SK-MEL-5 (cell line): ENCODE results near the gene PCDHGA6. TPM values are rescaled to one million over a fixed set of nuclear protein-coding genes. Genes with fewer than 3 reads are reported as not detected.
"Not testable (repeated sequence)": the region's sequence is repeated elsewhere in the genome, so short reads cannot be mapped to it uniquely, and the experiment has no call there.

Experiments
- DNase-seq: peaks from one replicate; pipeline ENCODE4 v3.0.0-alpha.2; 2016; ENCODE audit warnings: low read depth, low spot score
- in situ Hi-C: cut with HindIII; loops from 2 replicates; pipeline ENCODE4 v1.10.0; 2016; ENCODE audit warnings: low sequenced_read_pairs, high pct_unique_total_duplicates, low pct_unique_long_range_greater_than_20kb
- total RNA-seq: library from RNA; depleted of rRNA; stranded (reverse); fragments of >200 nt; shearing (Covaris generic); gene quantifications from 2 replicates; pipeline ENCODE4 v1.2.3, GENCODE V29; 2014

Gene PCDHGA6
- total RNA-seq, 1 experiment from 2014 or later: 1.8 TPM

DNA sequence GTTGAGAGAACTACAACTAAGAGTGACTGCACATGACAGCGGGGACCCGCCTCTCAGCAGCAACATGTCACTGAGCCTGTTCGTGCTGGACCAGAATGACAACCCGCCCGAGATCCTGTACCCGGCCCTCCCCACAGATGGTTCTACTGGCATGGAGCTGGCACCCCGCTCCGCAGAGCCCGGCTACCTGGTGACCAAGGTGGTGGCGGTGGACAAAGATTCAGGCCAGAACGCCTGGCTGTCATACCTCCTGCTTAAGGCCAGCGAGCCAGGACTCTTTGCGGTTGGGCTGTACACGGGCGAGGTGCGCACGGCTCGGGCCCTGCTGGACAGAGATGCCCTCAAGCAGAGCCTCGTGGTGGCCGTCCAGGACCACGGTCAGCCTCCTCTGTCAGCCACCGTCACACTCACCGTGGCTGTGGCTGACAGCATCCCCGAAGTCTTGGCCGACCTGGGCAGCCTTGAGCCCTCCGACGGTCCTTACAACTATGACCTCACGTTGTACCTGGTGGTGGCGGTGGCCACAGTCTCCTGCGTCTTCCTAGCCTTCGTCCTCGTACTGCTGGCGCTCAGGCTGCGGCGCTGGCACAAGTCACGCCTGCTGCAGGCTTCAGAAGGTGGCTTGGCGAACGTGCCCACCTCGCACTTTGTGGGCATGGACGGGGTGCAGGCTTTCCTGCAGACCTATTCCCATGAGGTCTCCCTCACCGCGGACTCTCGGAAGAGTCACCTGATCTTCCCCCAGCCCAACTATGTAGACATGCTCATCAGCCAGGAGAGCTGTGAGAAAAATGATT, 11.0 kb downstream of the PCDHGA6 start:
- no peak for DNase-seq
- in situ Hi-C loops: no loop called here

- in situ Hi-C loops: not testable (repeated sequence)
Observed at GRCh38 chr5:141387557-141388311, 14.0 kb downstream of the PCDHGA6 start, which contains the start of gene PCDHGB4. TSS of gene PCDHGB4 (plus strand) at chr5:141387698. CDS start at chr5:141387885, 187 bp downstream.

DNA sequence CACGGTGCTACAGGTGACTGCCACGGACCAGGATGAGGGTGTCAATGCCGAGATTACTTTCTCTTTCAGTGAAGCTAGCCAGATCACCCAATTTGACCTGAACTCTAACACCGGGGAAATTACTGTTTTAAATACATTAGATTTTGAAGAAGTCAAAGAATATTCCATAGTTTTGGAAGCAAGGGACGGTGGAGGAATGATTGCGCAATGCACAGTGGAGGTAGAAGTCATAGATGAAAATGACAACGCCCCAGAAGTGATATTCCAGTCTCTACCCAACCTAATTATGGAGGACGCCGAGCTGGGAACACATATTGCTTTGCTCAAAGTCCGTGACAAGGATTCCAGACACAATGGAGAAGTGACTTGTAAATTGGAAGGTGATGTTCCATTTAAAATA, 15.0 kb downstream of the PCDHGA6 start:
- in situ Hi-C loops: no loop called here
- DNase-seq: no peak

More at GRCh38 chr5:141387557-141388311, 14.0 kb downstream of the PCDHGA6 start, which contains the start of gene PCDHGB4:
- DNase-seq: not testable (repeated sequence)

DNA sequence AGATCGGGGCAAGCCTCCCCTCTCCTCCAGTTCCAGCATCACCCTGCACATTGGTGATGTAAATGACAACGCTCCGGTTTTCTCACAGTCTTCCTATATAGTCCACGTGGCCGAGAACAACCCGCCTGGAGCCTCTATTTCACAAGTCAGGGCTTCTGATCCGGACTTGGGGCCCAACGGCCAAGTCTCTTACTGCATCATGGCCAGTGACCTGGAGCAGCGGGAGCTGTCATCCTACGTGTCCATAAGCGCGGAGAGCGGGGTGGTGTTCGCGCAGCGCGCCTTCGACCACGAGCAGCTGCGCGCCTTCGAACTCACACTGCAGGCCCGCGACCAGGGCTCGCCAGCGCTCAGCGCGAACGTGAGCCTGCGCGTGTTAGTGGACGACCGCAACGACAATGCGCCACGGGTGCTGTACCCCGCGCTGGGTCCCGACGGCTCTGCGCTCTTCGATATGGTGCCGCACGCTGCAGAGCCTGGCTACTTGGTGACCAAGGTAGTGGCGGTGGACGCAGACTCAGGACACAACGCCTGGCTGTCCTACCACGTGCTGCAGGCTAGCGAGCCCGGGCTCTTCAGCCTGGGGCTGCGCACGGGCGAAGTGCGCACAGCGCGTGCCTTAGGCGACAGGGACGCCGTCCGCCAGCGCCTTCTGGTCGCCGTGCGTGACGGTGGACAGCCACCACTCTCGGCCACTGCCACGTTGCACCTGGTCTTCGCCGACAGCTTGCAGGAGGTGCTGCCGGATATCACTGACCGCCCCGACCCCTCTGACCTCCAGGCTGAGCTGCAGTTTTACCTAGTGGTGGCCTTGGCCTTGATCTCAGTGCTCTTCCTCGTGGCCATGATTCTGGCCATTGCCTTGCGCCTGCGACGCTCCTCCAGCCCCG, 15.7 kb downstream of the PCDHGA6 start:
- no peak for DNase-seq
- in situ Hi-C loops: no loop called here

DNA sequence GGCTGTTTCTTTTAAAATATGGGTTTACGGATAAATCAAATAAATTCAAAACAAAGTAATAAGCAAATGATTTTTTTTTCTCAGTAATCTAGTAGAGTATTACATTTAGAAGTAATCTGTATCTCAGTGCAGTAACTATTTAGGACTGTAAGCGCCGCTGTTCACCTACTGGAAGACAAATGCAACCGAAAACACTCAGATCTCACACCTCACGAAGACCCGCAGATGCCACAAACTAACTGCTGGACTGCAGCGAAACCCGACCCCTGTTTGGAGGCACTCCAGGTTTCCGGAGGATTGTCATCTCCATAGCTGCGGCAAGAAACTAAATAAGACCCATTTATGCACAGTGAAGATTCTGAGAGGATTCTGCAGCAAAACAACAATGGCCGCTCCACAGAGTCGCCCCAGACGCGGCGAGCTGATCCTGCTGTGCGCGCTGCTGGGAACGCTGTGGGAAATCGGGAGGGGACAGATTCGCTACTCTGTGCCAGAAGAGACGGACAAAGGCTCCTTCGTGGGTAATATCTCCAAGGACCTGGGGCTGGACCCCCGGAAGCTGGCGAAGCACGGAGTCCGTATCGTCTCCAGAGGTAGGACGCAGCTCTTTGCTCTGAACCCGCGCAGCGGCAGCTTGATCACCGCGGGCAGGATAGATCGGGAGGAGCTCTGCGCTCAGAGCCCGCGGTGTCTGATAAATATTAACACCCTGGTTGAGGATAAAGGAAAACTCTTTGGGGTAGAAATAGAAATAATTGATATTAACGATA, 18.9 kb downstream of the PCDHGA6 start, which contains the start of gene PCDHGA8:
PCDHGA8 (plus strand) TSS at position 205 of the 770 bp plus-strand sequence; CDS start at position 386, 181 bp downstream.
- no peak for DNase-seq
- in situ Hi-C loops: no loop called here

DNA sequence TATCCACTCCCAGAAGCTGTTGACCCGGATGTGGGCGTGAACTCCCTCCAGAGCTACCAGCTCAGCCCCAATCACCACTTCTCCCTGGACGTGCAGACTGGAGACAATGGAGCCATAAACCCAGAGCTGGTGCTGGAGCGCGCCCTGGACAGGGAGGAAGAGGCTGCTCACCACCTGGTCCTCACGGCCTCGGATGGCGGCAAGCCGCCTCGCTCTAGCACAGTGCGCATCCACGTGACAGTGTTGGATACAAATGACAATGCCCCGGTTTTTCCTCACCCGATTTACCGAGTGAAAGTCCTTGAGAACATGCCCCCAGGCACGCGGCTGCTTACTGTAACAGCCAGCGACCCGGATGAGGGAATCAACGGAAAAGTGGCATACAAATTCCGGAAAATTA, 19.6 kb downstream of the PCDHGA6 start:
- no peak for DNase-seq
- in situ Hi-C loops: no loop called here

GRCh38 chr5:141394401-141395187, 20.9 kb downstream of the PCDHGA6 start:
- in situ Hi-C loops: not testable (repeated sequence)

GRCh38 chr5:141397756-141398551, 24.3 kb downstream of the PCDHGA6 start, which contains the start of gene PCDHGB5:
TSS of gene PCDHGB5 (plus strand) at chr5:141397947. CDS start at chr5:141398128, 181 bp downstream.
- in situ Hi-C loops, DNase-seq: not testable (repeated sequence)

More at GRCh38 chr5:141394401-141395187, 20.9 kb downstream of the PCDHGA6 start:
- not testable (repeated sequence) for DNase-seq

DNA sequence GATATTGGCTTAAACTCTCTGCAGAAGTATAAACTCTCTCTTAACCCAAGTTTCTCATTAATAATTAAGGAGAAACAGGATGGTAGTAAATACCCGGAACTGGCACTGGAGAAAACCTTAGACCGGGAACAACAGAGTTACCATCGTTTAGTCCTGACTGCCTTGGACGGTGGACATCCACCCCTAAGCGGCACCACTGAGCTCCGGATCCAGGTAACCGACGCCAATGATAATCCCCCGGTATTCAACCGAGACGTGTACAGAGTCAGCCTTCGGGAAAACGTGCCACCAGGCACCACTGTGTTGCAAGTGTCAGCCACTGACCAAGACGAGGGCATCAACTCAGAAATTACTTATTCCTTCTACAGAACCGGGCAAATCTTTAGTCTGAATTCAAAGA, 24.9 kb downstream of the PCDHGA6 start:
- DNase-seq: no peak
- in situ Hi-C loops: no loop called here

DNA sequence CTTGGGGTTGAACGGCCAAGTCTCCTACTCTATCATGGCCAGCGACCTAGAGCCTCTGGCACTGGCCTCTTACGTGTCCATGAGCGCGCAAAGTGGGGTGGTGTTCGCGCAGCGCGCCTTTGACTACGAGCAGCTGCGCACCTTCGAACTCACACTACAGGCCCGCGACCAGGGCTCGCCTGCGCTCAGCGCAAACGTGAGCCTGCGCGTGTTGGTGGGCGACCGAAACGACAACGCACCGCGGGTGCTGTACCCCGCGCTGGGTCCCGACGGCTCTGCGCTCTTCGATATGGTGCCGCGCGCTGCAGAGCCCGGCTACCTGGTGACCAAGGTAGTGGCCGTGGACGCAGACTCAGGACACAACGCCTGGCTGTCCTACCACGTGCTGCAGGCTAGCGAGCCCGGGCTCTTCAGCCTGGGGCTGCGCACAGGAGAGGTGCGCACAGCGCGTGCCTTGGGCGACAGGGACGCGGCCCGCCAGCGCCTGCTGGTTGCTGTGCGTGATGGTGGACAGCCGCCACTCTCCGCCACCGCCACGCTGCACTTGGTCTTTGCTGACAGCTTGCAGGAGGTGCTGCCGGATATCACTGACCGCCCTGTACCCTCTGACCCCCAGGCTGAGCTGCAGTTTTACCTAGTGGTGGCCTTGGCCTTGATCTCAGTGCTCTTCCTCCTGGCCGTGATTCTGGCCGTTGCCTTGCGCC, 26.0 kb downstream of the PCDHGA6 start:
- DNase-seq: no peak
- in situ Hi-C loops: no loop called here

GRCh38 chr5:141402553-141403243, 29.0 kb downstream of the PCDHGA6 start, which contains the start of gene PCDHGA9:
TSS of gene PCDHGA9 (plus strand) at chr5:141402778. CDS start at chr5:141402953, 175 bp downstream.
- in situ Hi-C loops: no loop called here

DNA sequence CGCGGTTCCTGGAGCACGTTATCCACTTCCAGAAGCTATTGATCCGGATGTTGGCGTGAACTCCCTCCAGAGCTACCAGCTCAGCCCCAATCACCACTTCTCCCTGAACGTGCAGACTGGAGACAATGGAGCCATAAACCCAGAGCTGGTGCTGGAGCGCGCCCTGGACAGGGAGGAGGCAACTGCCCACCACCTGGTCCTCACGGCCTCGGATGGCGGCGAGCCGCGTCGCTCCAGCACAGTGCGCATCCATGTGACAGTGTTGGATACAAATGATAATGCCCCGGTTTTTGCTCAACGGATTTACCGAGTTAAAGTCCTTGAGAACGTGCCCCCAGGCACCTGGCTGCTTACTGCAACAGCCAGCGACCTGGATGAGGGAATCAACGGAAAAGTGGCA, 29.7 kb downstream of the PCDHGA6 start:
- in situ Hi-C loops: no loop called here
- DNase-seq: no peak

More at GRCh38 chr5:141402553-141403243, 29.0 kb downstream of the PCDHGA6 start, which contains the start of gene PCDHGA9:
- DNase-seq: peak; percentile 23

DNA sequence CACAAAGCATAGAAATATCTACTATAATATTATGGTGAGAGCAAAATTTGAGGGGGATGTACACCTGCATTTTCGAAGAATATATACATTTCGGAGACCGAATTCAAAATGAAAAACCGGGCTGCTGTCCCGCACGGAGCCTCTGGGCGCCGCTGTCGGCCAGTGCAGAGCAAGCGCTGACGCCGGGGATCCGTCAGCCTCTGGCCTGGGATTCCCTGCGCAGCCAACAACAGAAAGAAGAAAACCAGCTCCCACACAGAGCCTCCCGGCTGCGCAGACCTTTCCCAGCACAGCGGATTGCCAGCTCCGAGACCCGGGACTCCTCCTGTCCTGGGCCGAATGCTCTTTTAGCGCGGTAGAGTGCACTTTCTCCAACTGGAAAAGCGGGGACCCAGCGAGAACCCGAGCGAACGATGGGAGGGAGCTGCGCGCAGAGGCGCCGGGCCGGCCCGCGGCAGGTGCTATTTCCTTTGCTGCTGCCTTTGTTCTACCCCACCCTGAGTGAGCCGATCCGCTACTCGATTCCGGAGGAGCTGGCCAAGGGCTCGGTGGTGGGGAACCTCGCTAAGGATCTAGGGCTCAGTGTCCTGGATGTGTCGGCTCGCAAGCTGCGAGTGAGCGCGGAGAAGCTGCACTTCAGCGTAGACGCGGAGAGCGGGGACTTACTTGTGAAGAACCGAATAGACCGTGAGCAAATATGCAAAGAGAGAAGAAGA, 34.3 kb downstream of the PCDHGA6 start, which contains the start of gene PCDHGB6:
PCDHGB6 (plus strand) TSS at position 232 of the 716 bp plus-strand sequence; CDS start at position 414, 182 bp downstream.
- in situ Hi-C loops, DNase-seq: not testable (repeated sequence)
